Measurements from ENCODE around the gene RTP3. TPM values are rescaled to one million over a fixed set of nuclear protein-coding genes. Genes with fewer than 3 reads are reported as not detected.
A peak's percentile ranks its signal among the peaks of the same experiment; 100 is the strongest.

RTP3 gene
- total and polyA plus RNA-seq, 7 experiments from 2014 or later: not detected

- Histone ChIP-seq H3K4me1 (ENCODE audit: control insufficient read depth in 2 of 2, insufficient read depth in 2 of 2, low read length in 2 of 2) (no peaks in the 10 kb centered on the region), H3K27me3 (ENCODE audit: control insufficient read depth in 2 of 2, insufficient read depth in 2 of 2, low read length in 2 of 2) (no peaks in the 10 kb centered on the region), H3K4me3 (ENCODE audit: low read length) (no peak overlapping the region), H3K27ac (ENCODE audit: low read depth, low read length) (no peak overlapping the region), H3K36me3 (ENCODE audit: control insufficient read depth in 2 of 3, insufficient read depth in 3 of 3, low read length in 3 of 3) (no peaks in the 10 kb centered on the region), H3K9me3 (ENCODE audit: control insufficient read depth in 2 of 3, low read length in 3 of 3) (no peaks in the 10 kb centered on the region)
- peak overlapping the region in 1 of 10 donors; percentile 20 for H3K4me3 Mint-ChIP-seq
- intact Hi-C loops (cut with micrococcal nuclease): no loop called here
- peaks cover 0 to 61% (median 5%) of the 10 kb centered on the region in 5 donors for H3K27me3 Mint-ChIP-seq
- H3K4me1 Mint-ChIP-seq: peaks cover 7 to 28% (median 25%) of the 10 kb centered on the region in 7 donors
- peaks cover 0 to 2% (median 0%) of the 10 kb centered on the region in 11 donors for H3K9me3 Mint-ChIP-seq
- peaks cover 0 to 7% (median 0%) of the 10 kb centered on the region in 5 donors for H3K36me3 Mint-ChIP-seq
- ChIA-PET CTCF (interaction anchor here (1.1 to 6.9 kb wide), 4 partner anchors 8 to 61 kb away, joined by 4 to 42 read pairs (median 6); no protein-coding TSS in a partner anchor), POLR2A (interaction anchor here (1.0 to 1.6 kb wide), 2 partner anchors 11 to 12 kb away, joined by 4 read pairs; no protein-coding TSS in a partner anchor)
- H3K27ac Mint-ChIP-seq: peak overlapping the region in 3 of 9 donors; percentile 14 to 76 (median 59)
- no peak for ATAC-seq
- DNase-seq: no peak
Measured at GRCh38 chr3:46549989-46550388, 52.2 kb downstream of the RTP3 start.

Other genes with a start within 250 kb of the RTP3 start
- gene CCR2, start 143.9 kb upstream of the RTP3 start, total RNA-seq: 10 to 100 TPM in 2 of 5 experiments, 1 to 10 TPM in 1, under 1 TPM in 2; 0.41 to 34.9 (median 2.0) TPM
- gene CCR2, start 143.9 kb upstream of the RTP3 start, polyA plus RNA-seq: under 1 TPM in 1 of 2 donors, not detected in 1; 0.13 TPM
- 10 to 100 TPM in 1 of 5 experiments, 1 to 10 TPM in 1, under 1 TPM in 3; 0.66 to 22.5 (median 0.95) TPM for gene CCR5, start 127.0 kb upstream of the RTP3 start, total RNA-seq
- not detected for gene CCR5, start 127.0 kb upstream of the RTP3 start, polyA plus RNA-seq
- gene CCRL2, start 90.7 kb upstream of the RTP3 start, total RNA-seq: 10 to 100 TPM in 1 of 5 experiments, 1 to 10 TPM in 2, under 1 TPM in 2; 0.35 to 20.5 (median 5.0) TPM
- gene CCRL2, start 90.7 kb upstream of the RTP3 start, polyA plus RNA-seq: 1 to 10 TPM in 1 of 2 donors, under 1 TPM in 1; 0.34 to 1.3 TPM
- gene LTF, start 33.1 kb upstream of the RTP3 start, total RNA-seq: under 1 TPM in 1 of 5 experiments, not detected in 4; 0.78 TPM
- gene LTF, start 33.1 kb upstream of the RTP3 start, polyA plus RNA-seq: not detected
- under 1 TPM in 4 of 5 experiments, not detected in 1; 0.10 to 0.35 (median 0.22) TPM for gene LRRC2, start 68.3 kb downstream of the RTP3 start, total RNA-seq
- gene LRRC2, start 68.3 kb downstream of the RTP3 start, polyA plus RNA-seq: under 1 TPM in 1 of 2 donors, not detected in 1; 0.48 TPM
- gene FAM240A, start 114.5 kb downstream of the RTP3 start, total RNA-seq: not detected
- gene FAM240A, start 114.5 kb downstream of the RTP3 start, polyA plus RNA-seq: not detected
- 10 to 100 TPM in 4 of 5 experiments, 1 to 10 TPM in 1; 4.2 to 41.5 (median 31.1) TPM for gene ALS2CL, start 195.7 kb downstream of the RTP3 start, total RNA-seq
- gene ALS2CL, start 195.7 kb downstream of the RTP3 start, polyA plus RNA-seq: 10 to 100 TPM in 1 of 2 donors, 1 to 10 TPM in 1; 6.2 to 12.6 TPM
- gene TMIE, start 203.4 kb downstream of the RTP3 start, total RNA-seq: 1 to 10 TPM in 4 of 5 experiments, under 1 TPM in 1; 0.31 to 5.4 (median 3.9) TPM
- gene TMIE, start 203.4 kb downstream of the RTP3 start, polyA plus RNA-seq: 1 to 10 TPM; 5.1 to 5.6 TPM
- gene PRSS50, start 219.9 kb downstream of the RTP3 start, total RNA-seq: under 1 TPM in 1 of 5 experiments, not detected in 4; 0.11 TPM
- gene PRSS50, start 219.9 kb downstream of the RTP3 start, polyA plus RNA-seq: not detected

All from naive thymus-derived CD4-positive, alpha-beta T cell (primary cell).